Ishikawa (cell line): ENCODE results near the gene RPL26.

Experiments used
- CEBPB ChIP-seq: IDR thresholded peaks from 2 replicates; pipeline ENCODE4 v1.6.1; 2012
- CREB1 ChIP-seq: IDR thresholded peaks from 2 replicates; pipeline ENCODE4 v1.6.1; 2012; ENCODE audit warnings: low read depth
- EGR1 ChIP-seq: IDR thresholded peaks from 2 replicates; pipeline ENCODE4 v1.6.1; 2012
- EP300 ChIP-seq: IDR thresholded peaks from 2 replicates; pipeline ENCODE4 v1.6.1; 2012; ENCODE audit warnings: borderline replicate concordance
- FOXM1 ChIP-seq: IDR thresholded peaks from 2 replicates; pipeline ENCODE4 v1.6.1; 2012; ENCODE audit warnings: low read depth, borderline replicate concordance
- NFIC ChIP-seq: IDR thresholded peaks from 2 replicates; pipeline ENCODE4 v1.6.1; 2012
- RAD21 ChIP-seq: IDR thresholded peaks from 2 replicates; pipeline ENCODE4 v1.6.1; 2012; ENCODE audit warnings: low read depth
- TAF1 ChIP-seq: IDR thresholded peaks from 2 replicates; pipeline ENCODE4 v1.6.1; 2012; ENCODE audit warnings: low read depth, mild to moderate bottlenecking
- TCF12 ChIP-seq: IDR thresholded peaks from 2 replicates; pipeline ENCODE4 v1.6.1; 2012; ENCODE audit warnings: low read depth
- TEAD4 ChIP-seq: IDR thresholded peaks from 2 replicates; pipeline ENCODE4 v1.6.1; 2012
- YY1 ChIP-seq: IDR thresholded peaks from 2 replicates; pipeline ENCODE4 v1.6.1; 2012; ENCODE audit warnings: low read depth
- ZBTB7A ChIP-seq: IDR thresholded peaks from 2 replicates; pipeline ENCODE4 v1.6.1; 2012; ENCODE audit warnings: low read depth
- TF ChIP-seq, protein P1 (sequence below): IDR thresholded peaks from 2 replicates; pipeline ENCODE4 v1.6.1; 2012
- TF ChIP-seq, protein P2 (sequence below): IDR thresholded peaks from 2 replicates; pipeline ENCODE4 v1.6.1; 2012
- TF ChIP-seq, protein P3 (sequence below): IDR thresholded peaks from 2 replicates; pipeline ENCODE4 v1.6.1; 2012; ENCODE audit warnings: low read depth, mild to moderate bottlenecking

Gene RPL26

GRCh38 chr17:8360751-8361150, 22.2 kb downstream of the RPL26 start:
- TF ChIP-seq FOXM1 (no peak), RAD21 (no peak)

- TF ChIP-seq YY1: no peak
- no peak for TF ChIP-seq TAF1
- no peak for TF ChIP-seq EP300
Observed at GRCh38 chr17:8360260-8360659, 22.7 kb downstream of the RPL26 start.

DNA sequence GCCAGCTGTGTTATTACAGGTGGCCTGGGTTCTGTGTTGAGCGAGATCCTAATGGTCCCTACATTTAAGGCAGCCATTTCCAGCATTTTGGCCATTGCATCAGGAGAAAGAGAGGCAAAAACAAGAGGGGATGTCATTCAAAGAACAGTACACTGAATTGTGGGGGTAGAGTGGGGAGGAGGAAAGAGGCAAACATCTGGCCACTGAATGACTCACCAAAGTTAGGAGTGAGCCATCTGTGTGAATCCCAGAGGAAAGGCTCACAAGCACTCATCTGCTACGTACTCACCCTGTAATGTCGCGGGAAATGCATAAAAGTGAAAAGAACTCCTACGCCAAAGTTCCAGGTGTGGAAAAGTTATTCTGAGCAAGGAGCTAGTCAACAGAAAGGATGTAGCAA, 23.2 kb downstream of the RPL26 start:
- TF ChIP-seq, protein P1, sequence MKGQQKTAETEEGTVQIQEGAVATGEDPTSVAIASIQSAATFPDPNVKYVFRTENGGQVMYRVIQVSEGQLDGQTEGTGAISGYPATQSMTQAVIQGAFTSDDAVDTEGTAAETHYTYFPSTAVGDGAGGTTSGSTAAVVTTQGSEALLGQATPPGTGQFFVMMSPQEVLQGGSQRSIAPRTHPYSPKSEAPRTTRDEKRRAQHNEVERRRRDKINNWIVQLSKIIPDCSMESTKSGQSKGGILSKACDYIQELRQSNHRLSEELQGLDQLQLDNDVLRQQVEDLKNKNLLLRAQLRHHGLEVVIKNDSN: no peak
- TF ChIP-seq, protein P2, sequence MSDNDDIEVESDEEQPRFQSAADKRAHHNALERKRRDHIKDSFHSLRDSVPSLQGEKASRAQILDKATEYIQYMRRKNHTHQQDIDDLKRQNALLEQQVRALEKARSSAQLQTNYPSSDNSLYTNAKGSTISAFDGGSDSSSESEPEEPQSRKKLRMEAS: no peak
- TF ChIP-seq EP300: no peak
- no peak for TF ChIP-seq YY1
- no peak for TF ChIP-seq TEAD4
- no peak for TF ChIP-seq FOXM1
- no peak for TF ChIP-seq RAD21
- no peak for TF ChIP-seq CREB1
- TF ChIP-seq, protein P3, sequence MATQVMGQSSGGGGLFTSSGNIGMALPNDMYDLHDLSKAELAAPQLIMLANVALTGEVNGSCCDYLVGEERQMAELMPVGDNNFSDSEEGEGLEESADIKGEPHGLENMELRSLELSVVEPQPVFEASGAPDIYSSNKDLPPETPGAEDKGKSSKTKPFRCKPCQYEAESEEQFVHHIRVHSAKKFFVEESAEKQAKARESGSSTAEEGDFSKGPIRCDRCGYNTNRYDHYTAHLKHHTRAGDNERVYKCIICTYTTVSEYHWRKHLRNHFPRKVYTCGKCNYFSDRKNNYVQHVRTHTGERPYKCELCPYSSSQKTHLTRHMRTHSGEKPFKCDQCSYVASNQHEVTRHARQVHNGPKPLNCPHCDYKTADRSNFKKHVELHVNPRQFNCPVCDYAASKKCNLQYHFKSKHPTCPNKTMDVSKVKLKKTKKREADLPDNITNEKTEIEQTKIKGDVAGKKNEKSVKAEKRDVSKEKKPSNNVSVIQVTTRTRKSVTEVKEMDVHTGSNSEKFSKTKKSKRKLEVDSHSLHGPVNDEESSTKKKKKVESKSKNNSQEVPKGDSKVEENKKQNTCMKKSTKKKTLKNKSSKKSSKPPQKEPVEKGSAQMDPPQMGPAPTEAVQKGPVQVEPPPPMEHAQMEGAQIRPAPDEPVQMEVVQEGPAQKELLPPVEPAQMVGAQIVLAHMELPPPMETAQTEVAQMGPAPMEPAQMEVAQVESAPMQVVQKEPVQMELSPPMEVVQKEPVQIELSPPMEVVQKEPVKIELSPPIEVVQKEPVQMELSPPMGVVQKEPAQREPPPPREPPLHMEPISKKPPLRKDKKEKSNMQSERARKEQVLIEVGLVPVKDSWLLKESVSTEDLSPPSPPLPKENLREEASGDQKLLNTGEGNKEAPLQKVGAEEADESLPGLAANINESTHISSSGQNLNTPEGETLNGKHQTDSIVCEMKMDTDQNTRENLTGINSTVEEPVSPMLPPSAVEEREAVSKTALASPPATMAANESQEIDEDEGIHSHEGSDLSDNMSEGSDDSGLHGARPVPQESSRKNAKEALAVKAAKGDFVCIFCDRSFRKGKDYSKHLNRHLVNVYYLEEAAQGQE: no peak
- TF ChIP-seq ZBTB7A: no peak
- no peak for TF ChIP-seq TCF12
- TF ChIP-seq NFIC: no peak
- no peak for TF ChIP-seq TAF1
- TF ChIP-seq CEBPB: no peak
- TF ChIP-seq EGR1: no peak

DNA sequence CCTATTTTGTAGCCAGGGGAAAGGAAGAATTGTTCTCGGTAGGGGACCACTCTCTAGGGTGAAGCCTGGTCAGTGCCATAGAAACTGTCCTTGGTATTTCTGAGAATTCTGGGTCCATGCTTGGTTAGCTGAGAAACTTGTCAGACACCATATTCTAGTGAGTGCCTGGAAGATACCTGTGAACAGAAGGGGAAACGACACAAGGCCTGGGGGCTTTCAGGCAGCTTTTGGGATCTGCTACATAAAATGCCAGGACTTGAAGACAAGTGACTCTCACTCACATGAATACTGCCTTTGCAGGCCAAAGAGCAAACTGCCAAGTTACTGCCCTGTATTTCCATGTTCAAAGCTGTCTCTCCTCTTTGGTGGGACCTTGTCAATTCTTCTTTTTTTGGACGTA, 25.1 kb downstream of the RPL26 start:
- TF ChIP-seq TAF1 (no peak), EGR1 (no peak), NFIC (no peak), CREB1 (no peak), YY1 (no peak), RAD21 (no peak), TEAD4 (no peak), ZBTB7A (no peak), FOXM1 (no peak), CEBPB (no peak), TCF12 (no peak), EP300 (no peak)
- TF ChIP-seq, protein P2: no peak
- TF ChIP-seq, protein P3: no peak
- TF ChIP-seq, protein P1: no peak

DNA sequence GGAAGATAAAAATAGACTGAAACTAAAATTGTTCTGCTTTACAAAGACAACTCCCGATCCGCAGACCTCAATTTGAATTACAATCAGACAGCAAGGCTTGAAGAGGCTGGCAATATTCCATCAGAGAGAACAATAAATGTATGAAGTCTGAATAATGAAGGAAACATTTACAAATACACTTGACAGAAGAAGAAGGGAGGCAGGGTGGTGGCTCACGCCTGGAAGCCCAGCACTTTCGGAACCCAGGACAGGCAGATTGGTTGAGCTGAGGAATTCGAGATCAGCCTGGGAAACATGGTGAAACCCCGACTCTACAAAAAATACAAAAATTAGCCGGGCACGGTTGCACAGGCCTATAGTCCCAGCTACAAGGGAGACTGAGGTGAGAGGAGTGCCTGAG, 28.8 kb downstream of the RPL26 start:
- TF ChIP-seq CEBPB (no peak), EGR1 (no peak), EP300 (no peak)
- TF ChIP-seq, protein P2: no peak

DNA sequence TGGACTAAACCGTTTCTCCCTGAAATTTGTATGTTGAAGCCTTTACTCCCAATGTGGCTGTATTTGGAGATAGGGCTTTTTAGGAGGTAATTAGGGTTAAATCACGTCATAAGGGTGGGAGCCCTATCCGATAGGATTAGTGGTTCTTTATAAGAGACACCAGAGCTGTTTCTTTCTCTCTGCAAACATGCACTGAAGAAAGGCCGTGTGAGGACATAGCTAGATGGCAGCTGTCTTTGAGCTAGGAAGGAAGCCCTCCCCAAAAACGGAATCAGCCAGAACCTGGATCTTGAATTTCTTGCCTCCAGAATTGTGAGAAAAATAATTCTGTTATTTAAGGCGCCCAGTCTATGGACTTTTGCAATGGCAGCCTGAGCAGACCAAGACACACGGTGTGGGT, 29.3 kb downstream of the RPL26 start:
- TF ChIP-seq RAD21 (no peak), EP300 (no peak), EGR1 (no peak), CEBPB (no peak), TCF12 (no peak), TEAD4 (no peak), TAF1 (no peak), CREB1 (no peak), ZBTB7A (no peak), NFIC (no peak), YY1 (no peak), FOXM1 (no peak)
- TF ChIP-seq, protein P2: no peak
- TF ChIP-seq, protein P3: no peak
- TF ChIP-seq, protein P1: no peak
